Panc1 (cell line): ENCODE data around the gene RIMOC1.

Experiments used
- POLR2AphosphoS5 ChIP-seq: IDR thresholded peaks from 2 replicates; pipeline ENCODE4 v1.6.1; 2012; ENCODE audit warnings: mild to moderate bottlenecking, low read depth, low read length, moderate library complexity
- SIN3A ChIP-seq: IDR thresholded peaks from 2 replicates; pipeline ENCODE4 v1.6.1; 2012; ENCODE audit warnings: low read depth, mild to moderate bottlenecking, low read length, moderate library complexity, borderline replicate concordance; ENCODE audit not compliant: insufficient read depth
- TF ChIP-seq, protein P1 (sequence below): fragments of 450-650 bp; IDR thresholded peaks from 2 replicates; pipeline ENCODE4 v1.5.1; 2017; ENCODE audit warnings: mild to moderate bottlenecking

- TF ChIP-seq, protein P1, sequence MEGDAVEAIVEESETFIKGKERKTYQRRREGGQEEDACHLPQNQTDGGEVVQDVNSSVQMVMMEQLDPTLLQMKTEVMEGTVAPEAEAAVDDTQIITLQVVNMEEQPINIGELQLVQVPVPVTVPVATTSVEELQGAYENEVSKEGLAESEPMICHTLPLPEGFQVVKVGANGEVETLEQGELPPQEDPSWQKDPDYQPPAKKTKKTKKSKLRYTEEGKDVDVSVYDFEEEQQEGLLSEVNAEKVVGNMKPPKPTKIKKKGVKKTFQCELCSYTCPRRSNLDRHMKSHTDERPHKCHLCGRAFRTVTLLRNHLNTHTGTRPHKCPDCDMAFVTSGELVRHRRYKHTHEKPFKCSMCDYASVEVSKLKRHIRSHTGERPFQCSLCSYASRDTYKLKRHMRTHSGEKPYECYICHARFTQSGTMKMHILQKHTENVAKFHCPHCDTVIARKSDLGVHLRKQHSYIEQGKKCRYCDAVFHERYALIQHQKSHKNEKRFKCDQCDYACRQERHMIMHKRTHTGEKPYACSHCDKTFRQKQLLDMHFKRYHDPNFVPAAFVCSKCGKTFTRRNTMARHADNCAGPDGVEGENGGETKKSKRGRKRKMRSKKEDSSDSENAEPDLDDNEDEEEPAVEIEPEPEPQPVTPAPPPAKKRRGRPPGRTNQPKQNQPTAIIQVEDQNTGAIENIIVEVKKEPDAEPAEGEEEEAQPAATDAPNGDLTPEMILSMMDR, result no peak
- TF ChIP-seq SIN3A, result no peak
- TF ChIP-seq POLR2AphosphoS5, result no peak
Observed at GRCh38 chr5:41918105-41918504, 14.0 kb downstream of the RIMOC1 start.
